GM12874 (cell line): ENCODE measurements around the gene TSC22D4.
A peak's percentile ranks its signal among the peaks of the same experiment; 100 is the strongest.

ENCODE experiments used
- CTCF ChIP-seq: IDR thresholded peaks from 2 replicates; pipeline ENCODE4 v1.5.1; 2011; ENCODE audit warnings: low read depth, mild to moderate bottlenecking, control low read depth, low read length, moderate library complexity; ENCODE audit not compliant: insufficient read depth

TSC22D4 gene

GRCh38 chr7:100482728-100483089, 3.7 kb upstream of the TSC22D4 start:
- no peak for TF ChIP-seq CTCF

- no peak for TF ChIP-seq CTCF
Measured at GRCh38 chr7:100481466-100481865, 2.5 kb upstream of the TSC22D4 start.

- TF ChIP-seq CTCF = no peak
Measured at GRCh38 chr7:100477871-100478267, 1.1 kb downstream of the TSC22D4 start.

GRCh38 chr7:100476903-100477870, 1.8 kb downstream of the TSC22D4 start:
- peak; percentile 65 for TF ChIP-seq CTCF

- no peak for TF ChIP-seq CTCF
Measured at GRCh38 chr7:100476101-100476780, 2.8 kb downstream of the TSC22D4 start.

GRCh38 chr7:100475549-100475948, 3.5 kb downstream of the TSC22D4 start:
- TF ChIP-seq CTCF = no peak

GRCh38 chr7:100472854-100473499, 6.0 kb downstream of the TSC22D4 start:
- TF ChIP-seq CTCF = no peak
